ENCODE measurements around the gene EXOC1.
"Not testable (repeated sequence)": the region's sequence is repeated elsewhere in the genome, so short reads cannot be mapped to it uniquely, and the experiment has no call there.

EXOC1 gene

DNA sequence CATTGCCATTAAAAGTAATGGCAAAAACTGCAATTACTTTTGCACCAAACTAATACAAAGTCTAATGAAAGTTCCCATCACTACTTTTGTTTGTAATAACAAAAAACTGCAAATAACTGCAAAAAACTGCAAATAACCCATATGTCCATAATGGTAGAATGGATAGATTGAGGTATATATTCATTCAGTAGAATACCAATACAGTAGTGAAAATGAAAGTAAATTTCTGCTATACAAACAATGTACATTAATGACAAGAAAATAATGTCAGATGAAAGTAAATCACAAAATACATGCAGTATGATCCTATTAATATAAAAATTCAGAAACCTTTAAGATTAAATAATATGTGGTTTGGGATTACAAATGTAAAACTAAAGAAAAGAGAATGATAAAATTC, 54.0 kb downstream of the EXOC1 start:
- no peak for DNase-seq (ENCODE audit: low spot score)

DNA sequence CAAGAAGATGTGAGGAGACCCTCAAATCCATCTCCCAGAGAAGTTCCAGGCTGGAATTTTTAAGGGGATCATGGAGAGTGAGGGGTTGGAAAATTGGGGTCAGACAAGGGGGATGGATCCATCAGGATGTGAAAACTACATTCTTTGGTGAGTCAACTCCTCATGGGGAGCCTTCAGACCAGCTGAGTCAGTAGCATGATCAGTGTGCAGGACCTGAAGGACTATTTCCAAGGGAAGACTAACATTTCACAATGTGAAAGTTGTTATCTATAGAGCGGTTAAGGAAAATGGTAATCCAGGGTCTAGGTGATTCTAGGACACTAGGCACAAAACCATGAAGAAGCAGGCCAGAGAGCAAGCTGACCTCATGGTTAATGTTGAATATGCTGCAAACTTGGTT, 56.7 kb downstream of the EXOC1 start:
- DNase-seq (ENCODE audit: low spot score) = no peak

DNA sequence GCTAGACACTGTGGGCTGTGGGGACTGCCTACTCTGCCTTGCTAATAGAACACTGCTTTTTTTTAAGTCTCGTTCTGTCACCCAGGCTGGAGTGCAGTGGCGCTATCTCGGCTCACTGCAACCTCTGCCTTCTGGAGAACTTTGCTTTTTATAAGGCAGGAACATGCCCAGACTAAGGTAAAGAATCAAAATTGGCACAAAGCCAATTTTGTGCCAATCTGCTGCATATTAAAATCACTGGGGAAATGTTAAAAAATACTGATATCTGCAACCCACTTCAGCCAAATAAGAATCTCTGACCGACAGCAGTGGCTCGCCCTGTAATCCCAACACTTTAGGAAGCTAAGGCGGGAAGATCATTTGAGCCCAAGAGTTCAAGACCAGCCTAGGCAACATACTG, 58.8 kb downstream of the EXOC1 start:
- DNase-seq (ENCODE audit: low spot score) = no peak

DNA sequence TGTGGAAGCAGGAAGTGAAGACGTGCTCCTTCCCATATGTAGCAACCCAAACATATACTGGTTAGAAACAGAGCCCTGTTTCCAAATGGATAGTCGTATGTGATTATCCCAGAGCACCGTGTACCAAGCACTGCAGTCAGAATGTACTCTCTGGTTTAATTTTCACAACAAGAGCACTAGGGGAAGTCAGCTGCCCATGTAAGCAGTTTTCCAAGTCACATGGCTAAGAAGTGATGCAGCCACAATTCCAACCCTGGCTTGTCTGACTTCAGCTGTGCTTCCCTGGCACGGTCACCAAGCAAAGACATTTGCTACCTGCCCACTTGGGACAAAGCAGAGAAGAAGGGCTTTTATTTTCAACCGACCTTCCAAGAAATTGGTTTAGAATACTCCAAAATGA, 67.1 kb downstream of the EXOC1 start:
- no peak for DNase-seq (ENCODE audit: low spot score)

DNA sequence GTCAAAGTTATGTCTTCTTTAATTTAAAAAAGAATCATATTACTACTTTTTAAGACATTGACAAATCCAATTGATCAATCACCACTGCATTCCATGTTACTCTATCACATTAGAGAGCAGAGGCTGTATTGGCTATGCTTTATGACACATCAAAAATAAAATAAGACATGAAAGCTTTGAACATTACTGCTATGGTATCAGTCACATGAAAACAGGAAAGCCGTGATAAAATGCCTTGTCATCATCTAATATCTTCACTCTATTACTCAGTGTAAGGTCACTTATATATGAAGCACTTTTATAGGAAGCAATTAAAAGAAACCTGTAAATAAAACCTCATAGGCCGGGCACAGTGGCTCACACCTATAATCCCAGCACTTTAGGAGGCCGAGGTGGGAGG, 67.6 kb downstream of the EXOC1 start:
- DNase-seq (ENCODE audit: low spot score) = no peak

DNA sequence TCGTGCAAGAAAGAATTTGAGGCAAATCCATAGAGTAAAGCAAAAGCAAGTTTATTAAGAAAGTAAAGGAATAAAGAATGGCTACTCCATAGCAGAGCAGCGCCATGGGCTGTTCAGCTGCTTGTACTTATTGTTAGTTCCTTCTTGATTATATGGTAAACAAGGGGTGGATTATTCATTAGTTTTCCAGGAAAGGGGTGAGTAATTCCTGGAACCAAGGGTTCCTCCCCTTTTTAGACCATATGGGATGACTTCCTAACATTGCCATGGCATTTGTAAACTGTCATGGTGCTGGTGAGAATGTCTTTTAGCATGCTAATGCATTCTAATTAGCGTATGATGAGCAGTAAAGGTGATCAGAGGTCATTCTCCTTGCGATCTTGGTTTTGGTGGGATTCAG, 71.8 kb downstream of the EXOC1 start:
- DNase-seq (ENCODE audit: low spot score) = no peak

DNA sequence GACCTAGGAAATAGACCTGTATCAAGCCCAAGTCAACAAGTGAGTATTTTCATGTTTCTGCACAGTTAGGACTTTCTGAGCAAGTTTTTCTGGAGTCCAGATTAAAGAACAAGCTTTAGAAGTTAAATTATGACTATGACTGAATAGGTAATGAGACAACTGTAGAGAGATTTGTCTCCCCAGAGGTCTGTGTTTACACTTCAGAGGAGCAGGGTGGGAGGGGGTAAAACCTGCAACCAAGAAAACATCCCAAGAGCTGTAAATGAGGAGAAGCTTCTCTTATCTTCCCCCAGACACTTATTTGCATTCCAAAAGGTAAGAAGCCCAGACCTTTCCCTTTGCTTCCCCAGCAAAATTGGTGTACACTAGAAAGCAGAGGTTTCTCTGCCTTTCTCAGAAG, 73.2 kb downstream of the EXOC1 start:
- DNase-seq (ENCODE audit: low spot score) = no peak

DNA sequence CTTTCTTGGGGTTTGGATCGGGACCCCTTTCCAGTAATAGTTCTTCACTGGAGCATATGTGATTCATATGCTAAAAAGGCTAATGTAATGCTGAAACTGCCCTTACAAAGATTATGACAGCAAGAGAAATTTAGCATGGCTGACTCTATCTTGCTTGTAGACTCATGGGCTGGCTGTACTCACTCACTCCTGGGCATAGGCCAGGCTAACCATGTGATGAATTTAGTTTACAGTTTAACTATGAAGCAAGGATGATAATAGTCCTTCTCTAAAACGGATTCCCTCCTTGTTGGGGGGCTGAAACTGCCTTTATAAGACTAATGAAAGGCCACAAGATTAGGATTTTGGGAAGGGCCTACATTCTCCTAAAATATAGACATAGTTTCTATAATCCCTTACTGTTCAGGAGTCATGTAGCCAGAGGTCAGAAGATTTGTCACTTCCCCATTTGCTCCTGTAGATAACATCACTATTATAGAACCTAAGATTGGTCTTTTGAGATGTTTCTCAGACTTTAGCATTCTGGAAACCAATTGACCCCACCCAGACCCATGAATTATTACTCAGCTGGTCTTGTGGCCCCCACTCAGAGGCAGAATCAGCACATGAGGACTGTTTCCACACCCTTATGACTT, 74.5 kb downstream of the EXOC1 start:
- no peak for DNase-seq (ENCODE audit: low spot score)

DNA sequence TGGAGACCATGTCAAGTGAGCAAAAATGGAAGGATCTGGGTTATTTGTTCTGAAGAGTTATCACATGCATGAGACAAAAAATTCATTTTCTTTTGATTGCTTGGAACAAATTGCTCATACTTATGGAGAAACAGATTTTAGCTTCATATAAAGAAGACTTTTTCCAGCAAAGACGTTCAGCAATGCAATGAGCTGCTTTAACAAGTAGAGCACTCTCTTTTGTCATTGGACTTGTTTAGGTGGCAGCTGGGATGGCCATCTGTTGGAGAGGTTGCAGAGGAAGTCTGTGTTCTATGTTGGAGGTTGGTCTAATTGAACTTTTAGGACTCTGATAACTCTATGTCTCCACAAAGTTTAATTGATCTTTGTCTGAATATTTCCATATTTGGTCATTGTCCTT, 75.4 kb downstream of the EXOC1 start:
- DNase-seq (ENCODE audit: low spot score) = no peak

DNA sequence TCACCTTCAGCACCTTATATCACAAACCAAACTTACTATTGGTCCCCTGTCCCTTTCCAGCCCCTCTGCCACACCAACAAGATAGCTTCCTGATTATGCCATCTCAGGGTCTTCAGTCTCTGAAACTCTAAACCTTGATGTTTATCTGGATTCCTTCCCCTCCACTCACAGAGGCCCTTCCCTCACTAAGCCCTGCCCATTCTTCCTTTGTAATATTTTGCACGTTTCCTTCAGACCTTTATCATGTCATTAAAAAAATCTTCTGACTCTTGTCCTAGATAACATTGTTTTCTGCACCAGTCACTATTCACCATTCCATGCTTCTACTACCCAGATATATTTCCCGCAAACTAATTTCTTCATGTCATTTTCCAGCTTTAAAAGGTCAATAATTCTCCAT, 77.6 kb downstream of the EXOC1 start:
- DNase-seq (ENCODE audit: low spot score) = no peak

DNA sequence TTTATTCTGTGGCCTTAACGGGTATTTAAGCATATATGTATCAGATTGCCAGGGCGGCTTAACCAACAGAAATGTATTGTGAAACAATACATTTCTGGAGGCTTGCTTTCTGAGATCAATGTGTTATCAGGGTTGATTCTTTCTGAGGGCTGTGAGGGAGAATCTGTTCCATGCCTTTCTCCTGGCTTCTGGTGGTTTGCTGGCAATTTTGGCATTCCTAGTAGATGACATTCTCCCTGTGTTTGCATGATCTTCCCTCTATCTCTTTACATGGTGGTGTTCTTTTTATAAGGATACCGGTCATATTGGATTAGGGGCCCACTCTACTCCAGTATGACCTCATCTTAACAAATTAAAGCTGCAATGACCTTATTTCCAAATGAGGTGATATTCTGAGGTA, 78.4 kb downstream of the EXOC1 start:
- DNase-seq (ENCODE audit: low spot score) = no peak

DNA sequence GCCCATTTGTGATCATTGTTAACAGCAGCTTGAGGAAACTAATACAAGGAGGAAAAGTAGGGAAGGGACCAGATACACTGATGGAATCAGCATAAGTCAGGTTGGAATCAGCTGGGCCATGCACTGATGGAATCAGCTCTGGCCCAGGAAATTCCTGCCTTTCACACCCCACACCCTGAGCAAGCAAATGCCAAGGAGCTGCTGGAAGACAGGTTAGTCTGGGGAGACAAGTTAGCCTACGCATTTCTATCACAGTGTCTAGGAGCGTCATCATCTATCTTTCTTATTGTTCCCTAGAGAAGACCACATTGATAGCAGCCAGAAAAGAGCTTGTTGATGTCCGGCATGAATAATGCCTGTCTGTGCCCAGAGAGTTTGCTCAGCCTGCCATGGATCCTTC, 79.1 kb downstream of the EXOC1 start:
- DNase-seq (ENCODE audit: low spot score) = no peak

DNA sequence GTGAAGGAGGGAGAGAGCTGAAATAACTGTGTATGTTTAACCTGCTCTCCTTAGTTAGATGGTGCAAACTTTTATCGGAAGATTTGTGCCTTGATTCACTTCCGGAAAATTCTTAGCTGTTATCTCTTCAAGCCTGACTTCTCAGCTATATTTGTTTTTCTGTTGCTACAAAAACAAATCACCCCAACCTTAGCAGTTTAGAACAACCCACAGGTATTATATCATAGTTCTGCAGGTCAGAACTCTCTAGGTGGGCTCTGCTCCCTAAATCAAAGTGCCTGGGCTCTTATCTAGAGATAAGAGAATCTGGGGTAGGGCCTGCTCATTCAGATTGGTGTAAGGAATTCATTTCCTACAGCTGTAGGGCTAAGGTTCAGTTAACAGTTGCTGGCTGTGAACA, 80.2 kb downstream of the EXOC1 start:
- no peak for DNase-seq (ENCODE audit: low spot score)

DNA sequence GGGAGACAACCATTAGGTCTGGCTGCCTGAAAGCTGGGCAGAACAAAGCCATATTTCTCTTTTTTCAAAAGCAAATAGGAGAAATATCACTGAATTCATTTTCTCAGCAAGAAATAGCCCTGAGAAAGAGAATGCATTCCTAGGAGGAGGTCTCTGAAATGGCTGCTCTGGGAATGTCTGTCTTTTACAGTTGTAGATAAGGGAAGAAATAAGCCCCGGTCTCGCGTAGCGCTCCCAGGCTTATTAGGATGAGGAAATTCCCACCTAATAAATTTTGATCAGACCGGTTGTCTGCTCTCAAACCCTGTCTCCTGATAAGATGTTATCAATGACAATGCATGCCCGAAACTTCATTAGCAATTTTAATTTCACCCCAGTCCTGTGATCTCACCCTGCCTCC, 82.5 kb downstream of the EXOC1 start:
- DNase-seq (ENCODE audit: low spot score) = not testable (repeated sequence)

DNA sequence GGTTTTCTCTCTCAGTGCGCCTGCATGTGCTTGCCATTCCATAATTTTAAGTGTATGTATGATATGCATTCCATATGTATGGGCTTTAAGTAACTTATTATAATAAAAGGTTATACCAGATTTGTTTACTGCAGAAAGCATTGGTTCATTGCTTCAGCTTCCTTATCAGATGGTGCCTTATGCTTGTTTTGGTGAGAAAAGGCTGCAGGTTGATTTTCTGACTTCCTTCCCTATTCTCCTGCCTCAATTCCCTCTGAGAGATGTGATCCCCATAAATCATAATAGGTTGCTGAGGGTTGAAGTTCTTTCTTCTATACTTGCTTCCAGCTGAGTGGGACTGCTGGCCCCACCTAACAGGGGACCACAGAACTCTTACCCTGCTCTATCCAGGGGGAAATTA, 85.0 kb downstream of the EXOC1 start:
- DNase-seq (ENCODE audit: low spot score) = no peak

DNA sequence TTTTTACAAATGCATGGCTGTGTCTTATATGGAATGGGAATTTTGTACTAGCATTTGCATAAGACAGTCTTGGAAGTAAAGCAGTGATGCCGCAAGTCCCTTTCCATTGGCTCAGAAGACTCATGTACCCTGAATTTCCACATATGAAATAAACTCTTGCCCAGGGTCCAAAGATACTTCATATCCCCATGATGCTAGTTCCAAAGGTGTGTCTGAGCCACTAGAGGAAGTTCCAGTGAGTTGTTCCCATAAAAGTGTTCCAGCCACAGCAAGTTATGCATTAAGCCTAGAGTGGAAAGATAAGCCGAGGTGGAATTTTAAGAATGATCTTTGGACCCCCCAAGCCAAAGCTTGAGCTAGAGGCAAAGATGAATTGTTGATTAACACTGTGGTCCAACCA, 86.0 kb downstream of the EXOC1 start:
- DNase-seq (ENCODE audit: low spot score) = no peak

DNA sequence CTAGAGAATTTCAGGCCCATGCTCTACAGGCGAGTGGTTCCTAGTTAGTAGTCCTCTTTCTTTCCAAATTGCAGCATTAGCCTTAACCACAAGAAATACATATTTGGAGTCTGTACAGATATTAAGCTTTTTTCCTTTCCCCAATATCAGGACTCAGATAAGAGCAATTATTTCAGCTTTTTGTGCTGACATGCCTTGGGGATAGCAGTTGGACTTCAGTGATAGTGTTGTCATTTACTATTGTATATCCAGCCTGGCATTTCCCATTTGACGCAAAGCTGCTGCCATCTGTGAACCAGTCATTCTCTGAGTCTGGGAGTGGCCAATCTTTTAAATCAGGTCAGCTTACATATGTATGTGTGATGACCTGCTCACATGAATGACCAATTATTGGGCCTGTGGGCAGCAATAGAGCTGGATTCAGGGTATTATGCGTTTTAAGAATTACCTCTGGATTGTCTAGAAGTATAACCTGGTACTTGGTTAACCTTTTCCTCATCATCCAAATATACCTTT, 88.5 kb downstream of the EXOC1 start:
- no peak for DNase-seq (ENCODE audit: low spot score)

DNA sequence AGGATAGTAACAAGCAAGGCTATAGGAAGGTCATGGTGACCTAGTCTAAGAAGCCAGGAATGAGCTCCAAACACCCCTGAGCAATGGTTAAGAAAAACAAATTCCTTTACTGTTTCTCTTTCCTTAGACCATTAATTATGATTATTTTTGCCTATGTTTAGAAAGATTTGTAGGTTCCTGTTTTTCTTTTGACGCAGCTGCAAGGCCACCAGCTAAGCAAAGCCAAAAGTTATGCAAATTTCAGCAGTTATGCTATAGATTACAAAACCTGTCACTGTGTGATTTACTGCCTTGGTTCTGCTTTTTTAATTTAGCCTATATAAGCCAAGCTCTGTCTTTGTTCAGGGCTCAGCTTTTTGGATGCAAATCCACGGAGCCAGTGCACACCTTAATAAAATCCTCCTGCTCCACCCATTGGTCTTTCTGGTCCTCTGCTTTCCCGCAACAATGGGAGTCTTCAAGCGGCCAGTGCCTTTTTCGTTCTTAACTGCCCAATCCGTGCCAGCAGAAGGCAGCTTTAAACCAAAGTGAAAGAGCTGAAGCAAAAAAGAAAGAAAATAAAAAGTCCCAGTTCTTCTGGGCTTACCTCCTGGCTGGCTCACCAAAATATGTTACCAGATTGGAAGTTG, 93.9 kb downstream of the EXOC1 start:
- no peak for DNase-seq (ENCODE audit: low spot score)

DNA sequence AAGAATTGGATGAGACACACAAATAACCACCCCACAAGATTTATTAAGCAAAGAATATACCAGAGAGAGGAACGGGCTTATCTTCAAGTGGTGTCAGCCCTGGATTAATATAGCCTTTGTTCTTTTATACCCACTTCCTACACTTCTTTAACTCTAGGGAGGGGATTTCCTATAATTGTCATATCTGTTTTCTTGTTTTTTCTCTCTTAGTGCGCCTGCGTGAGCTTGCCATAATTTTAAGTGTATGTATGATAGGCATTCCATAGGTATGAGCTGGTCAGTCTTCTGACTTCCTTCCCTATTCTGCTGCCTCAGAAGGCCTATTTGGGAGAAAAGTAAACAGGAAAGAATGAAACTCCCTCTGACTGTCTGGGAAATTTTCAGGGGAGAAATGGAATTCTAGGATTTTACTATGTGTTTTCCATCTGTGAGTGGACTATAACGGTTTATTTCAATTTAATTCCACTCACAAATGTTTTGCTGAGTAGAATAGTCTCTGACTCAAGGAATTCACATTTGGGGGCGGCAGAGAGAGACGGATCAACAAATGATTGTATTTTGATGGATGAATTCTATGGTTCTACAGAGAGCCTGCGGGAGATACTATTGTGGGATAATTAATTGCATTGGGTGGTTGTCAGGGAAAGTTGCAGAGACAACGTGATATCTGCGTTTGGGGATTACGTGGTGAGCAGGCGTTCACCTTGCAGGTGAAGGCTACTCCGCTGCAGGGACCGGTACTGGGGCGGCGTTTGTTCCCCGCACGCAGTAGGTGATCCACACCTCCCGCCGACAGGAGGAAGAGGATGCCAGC, 94.7 kb downstream of the EXOC1 start:
- DNase-seq (ENCODE audit: low spot score) = no peak

DNA sequence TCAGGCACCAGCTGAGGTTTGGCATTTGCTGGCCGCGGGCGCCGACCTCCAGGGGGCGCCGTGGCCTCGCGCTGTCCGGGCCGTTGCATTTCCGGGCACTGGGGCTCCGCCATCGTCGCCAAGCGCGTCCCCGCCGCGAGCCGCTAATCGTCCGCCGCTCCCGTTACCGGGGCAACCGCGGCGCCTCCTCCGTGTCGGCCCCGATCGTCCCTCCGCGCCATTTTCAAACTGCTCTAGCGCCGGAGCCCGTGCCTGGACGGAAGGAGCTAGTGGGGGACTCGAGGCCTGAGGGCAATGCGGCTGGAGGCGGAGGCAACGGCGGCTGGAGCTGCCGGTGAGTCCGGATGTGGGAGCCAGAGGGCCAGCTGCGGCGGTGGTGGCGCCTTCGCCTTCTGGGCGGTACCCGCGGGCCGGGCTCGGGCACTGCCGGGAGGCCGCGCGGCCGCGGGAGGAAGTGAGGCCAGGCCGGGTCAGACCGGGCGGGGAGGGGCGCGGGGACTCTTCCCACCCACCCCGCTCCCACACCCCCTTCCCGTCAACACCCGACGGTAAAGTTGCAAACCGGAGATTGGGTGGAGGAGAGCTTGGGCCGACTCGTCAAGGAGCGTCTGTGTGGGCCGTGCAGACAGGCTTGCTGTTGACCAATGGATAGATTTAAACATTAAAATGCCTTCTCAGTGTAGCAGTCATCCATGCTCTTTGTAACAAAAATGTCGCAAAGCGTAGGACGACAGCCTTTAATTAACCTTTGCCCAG, 95.5 kb downstream of the EXOC1 start, which contains the start of gene CEP135:
TSS of gene CEP135 (plus strand) at position 220 of the 756 bp plus-strand sequence. CDS start 3,186 bp downstream, outside the sequence.
- DNase-seq (ENCODE audit: low spot score) = peak; percentile 88

DNA sequence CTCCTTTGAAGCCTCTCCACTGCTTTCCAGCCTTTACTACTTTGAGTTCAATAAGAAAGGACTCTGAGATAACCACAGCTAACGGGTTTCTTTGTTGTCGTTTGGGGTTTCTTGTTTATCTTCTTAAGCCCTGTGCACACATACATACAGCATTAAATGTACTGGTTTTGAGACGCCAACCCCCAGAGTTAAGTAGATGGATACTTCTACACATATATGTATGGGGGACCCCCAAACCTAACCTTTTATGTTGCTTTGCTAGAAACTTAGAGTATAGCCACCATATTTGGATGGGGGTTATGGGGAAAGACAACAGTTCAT, 96.0 kb downstream of the EXOC1 start:
- no peak for DNase-seq (ENCODE audit: low spot score)

DNA sequence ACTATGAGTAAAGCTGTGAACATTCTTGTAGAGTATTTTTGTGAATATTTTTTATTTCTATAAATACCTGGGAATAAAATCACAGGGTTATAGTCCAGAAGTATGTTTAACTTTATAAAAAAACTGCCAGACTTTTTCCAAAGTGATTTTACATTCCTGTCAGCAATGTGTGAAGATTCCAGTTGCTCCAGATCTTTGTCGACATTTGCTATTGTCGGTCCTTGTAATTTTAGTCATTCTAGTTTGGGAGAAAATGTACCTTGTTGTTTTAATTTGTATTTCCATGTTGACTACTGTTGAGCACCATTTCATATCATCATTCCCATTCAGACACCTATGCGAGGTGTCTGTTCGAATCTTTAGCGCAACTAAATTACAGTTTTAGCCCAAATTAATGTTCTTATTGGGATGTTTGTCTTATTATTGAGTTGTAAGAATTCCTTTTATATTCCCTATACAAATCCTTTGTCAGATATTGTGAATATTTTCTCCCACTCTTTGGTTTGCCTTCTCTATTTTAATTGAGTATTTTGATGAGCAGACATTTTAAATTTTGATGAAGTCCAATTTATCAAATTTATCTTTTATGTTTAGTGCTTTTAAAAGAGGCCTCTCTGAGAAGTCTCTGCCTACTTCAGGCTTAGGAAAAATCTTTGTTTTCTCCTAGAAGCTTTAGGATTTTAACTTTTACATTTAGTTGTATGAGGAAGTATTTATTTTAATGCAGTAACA, 97.9 kb downstream of the EXOC1 start:
- DNase-seq (ENCODE audit: low spot score) = no peak
